Spleen (tissue), 11 donors: ENCODE measurements around the gene LYRM4. TPM values are rescaled to one million over a fixed set of nuclear protein-coding genes. Genes with fewer than 3 reads are reported as not detected.

Experiments used
- DNase-seq: peaks from one replicate; pipeline ENCODE4 v3.0.0-alpha.2; 2020
- H3K27ac ChIP-seq, 8 donors: fragments of 200-600 bp; sonication (generic) in 7 of 8; 1 replicate in 4 of 8; 2 replicates in 4 of 8; pipeline versions ENCODE4 v1.5.0 to v1.8.0; 2016 to 2021; ENCODE audit warnings: inconsistent platforms in 4 of 8, mild to moderate bottlenecking in 4 of 8, moderate library complexity in 1 of 8
- H3K27me3 ChIP-seq, 7 donors: fragments of 200-600 bp; sonication (generic) in 6 of 7; replicated peaks in 1 of 7; 1 replicate in 4 of 7; 2 replicates in 3 of 7; pipeline versions ENCODE4 v1.5.0 to v1.8.0; 2016 to 2021; ENCODE audit warnings: inconsistent platforms in 3 of 7, mild to moderate bottlenecking in 1 of 7
- H3K36me3 ChIP-seq, 6 donors: fragments of 200-600 bp; sonication (generic) in 5 of 6; 1 replicate in 4 of 6; 2 replicates in 2 of 6; pipeline versions ENCODE4 v1.5.0 to v1.8.0; 2016 to 2021; ENCODE audit warnings: inconsistent platforms in 2 of 6
- H3K4me1 ChIP-seq, 6 donors: fragments of 200-600 bp; sonication (generic) in 5 of 6; 1 replicate in 3 of 6; 2 replicates in 3 of 6; pipeline versions ENCODE4 v1.5.0 to v1.8.0; 2016 to 2021; ENCODE audit warnings: inconsistent platforms in 3 of 6
- H3K4me3 ChIP-seq, 8 donors: fragments of 200-600 bp; sonication (generic) in 7 of 8; 1 replicate in 4 of 8; 2 replicates in 4 of 8; pipeline versions ENCODE4 v1.5.0 to v1.8.0; 2016 to 2021; ENCODE audit warnings: inconsistent platforms in 4 of 8, mild to moderate bottlenecking in 4 of 8, moderate library complexity in 2 of 8
- H3K9me3 ChIP-seq, 8 donors: fragments of 200-600 bp; sonication (generic) in 7 of 8; 1 replicate in 4 of 8; 2 replicates in 4 of 8; pipeline versions ENCODE4 v1.5.0 to v1.8.0; 2016 to 2021; ENCODE audit warnings: inconsistent platforms in 4 of 8
- CTCF ChIP-seq, 11 experiments: fragments of 200-600 bp in 7 of 11; fragments of 450-650 bp in 4 of 11; sonication (generic) in 4 of 11; IDR thresholded peaks in 8 of 11; conservative IDR thresholded peaks in 3 of 11; 1 replicate in 7 of 11; 2 replicates in 4 of 11; pipeline versions ENCODE4 v1.4.0 to v1.8.0; 2016 to 2021; ENCODE audit warnings: antibody characterized with exemption in 11 of 11, inconsistent platforms in 4 of 11, mild to moderate bottlenecking in 1 of 11
- POLR2A ChIP-seq, 3 donors: fragments of 450-650 bp; IDR thresholded peaks; one replicate each; pipeline ENCODE4 v1.5.1; 2017; ENCODE audit warnings: antibody characterized with exemption in 3 of 3, mild to moderate bottlenecking in 1 of 3
- POLR2AphosphoS5 ChIP-seq, 3 donors: sonication (generic); formaldehyde crosslinking; IDR thresholded peaks; one replicate each; pipeline ENCODE4 v1.5.1; 2017; ENCODE audit warnings: antibody characterized with exemption in 3 of 3
- WGBS, 5 donors: extraction: QIAGEN DNeasy Blood & Tissue Kit in 3 of 5; methylation state at CpG; one replicate each; pipeline versions ENCODE4 v1.1.5 to v1.1.7; 2013 to 2018; 5-methylcytosine and 5-hydroxymethylcytosine counted together
- intact Hi-C: fragments of 100-400 bp; cut with DNase I; formaldehyde crosslinking; loops from one replicate; pipeline ENCODE4 v1.15.0; 2023; ENCODE audit warnings: low total_unique reads
- polyA plus RNA-seq, 3 donors: library from polyadenylated mRNA; stranded (reverse); fragments of 200-250 nt; gene quantifications; one replicate each; pipeline ENCODE4 v1.2.1, GENCODE V29; 2013
- total RNA-seq, 7 donors: library from RNA; depleted of rRNA in 3 of 7; stranded (reverse); fragments of >200 nt in 3 of 7; fragmentation: NEBNext Ultra II Directional in 4 of 7; extraction: Animal tissue kit (Norgen Biotek cat#: 25700) in 4 of 7; gene quantifications; one replicate each; pipeline versions ENCODE4 v1.1.0 to v1.2.1, GENCODE V29; 2016 to 2021
- donor health status: healthy with polysubstance abuse.
- donor health status: DM: no; HTN: no; CAD: no; lungs with moderate emphysema.
- donor health status: DM: no; HTN: no; CAD: no.
- donor health status: Bipolar disorder and iron deficiency.
- donor health status: healthy.
- donor health status: DM: no; HTN: no; CAD: no.
- donor health status: DM: yes; HTN: yes; CAD: no.

Gene LYRM4
- total and polyA plus RNA-seq, 10 donors: 32.1 to 58.1 (median 38.7) TPM

DNA sequence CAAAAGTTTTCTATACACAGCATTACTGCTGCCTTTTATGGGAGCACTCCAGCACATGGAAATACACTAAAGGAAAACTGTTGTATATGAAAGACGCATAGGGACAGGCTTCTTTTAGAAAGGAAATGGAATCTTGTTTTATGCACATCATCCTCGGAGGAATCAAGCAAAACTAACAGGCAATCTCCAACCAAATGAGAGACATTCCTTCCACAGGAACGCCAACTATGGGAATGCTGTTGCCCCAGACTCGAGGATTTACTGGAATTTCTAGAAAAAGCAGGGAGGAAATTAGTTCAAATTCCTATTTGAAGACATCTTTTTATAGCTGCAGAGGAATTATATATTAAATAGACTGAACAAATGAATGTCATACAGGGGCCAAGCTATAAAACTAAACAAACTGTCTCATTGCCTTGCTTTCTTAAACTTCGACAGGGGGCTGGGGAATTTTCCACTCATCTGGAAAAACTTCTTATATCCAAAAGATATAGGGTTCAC lies 52.2 kb downstream of the LYRM4 start:
- no peak overlapping the region for H3K4me3 ChIP-seq
- H3K4me1 ChIP-seq: peaks cover 8 to 42% (median 25%) of the 10 kb centered on the region in 6 donors
- no peaks in the 10 kb centered on the region for H3K27me3 ChIP-seq
- H3K9me3 ChIP-seq: no peaks in the 10 kb centered on the region
- 66 to 83% (median 77%) methylated on average over 5 of the region's 5 CpGs for WGBS, 5 donors
- peaks cover 0 to 8% (median 0%) of the 10 kb centered on the region in 6 donors for H3K36me3 ChIP-seq
- DNase-seq: no peak
- intact Hi-C loops: no loop called here
- peak overlapping the region in 6 of 8 donors; percentile 37 to 61 (median 46) for H3K27ac ChIP-seq
- TF ChIP-seq POLR2A (IDR thresholded peaks at IDR 0.05) (no peak), POLR2AphosphoS5 (IDR thresholded peaks at IDR 0.05) (no peak), CTCF (IDR thresholded peaks at IDR 0.05 in 8 of 11, conservative IDR thresholded peaks at IDR 0.05 in 3 of 11) (no peak)

DNA sequence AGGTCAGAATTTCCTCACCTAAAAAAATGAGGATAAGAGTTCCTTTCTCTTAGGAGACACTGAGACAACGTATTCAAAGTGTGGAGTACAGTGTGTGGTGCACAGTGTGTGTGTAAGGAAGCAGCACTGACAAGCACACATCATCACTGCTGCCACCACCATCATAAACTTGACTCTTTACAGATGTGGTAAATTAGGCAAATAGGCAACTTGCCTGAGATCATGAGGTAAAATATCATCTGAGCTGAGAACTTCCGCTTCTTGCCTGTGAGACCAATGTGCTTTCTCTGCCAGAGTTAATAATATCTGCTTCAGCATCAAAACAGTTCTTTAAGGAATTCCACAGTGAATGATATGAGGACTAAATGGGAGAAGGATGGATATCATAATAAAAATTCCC lies 52.7 kb downstream of the LYRM4 start:
- no peaks in the 10 kb centered on the region for H3K27me3 ChIP-seq
- WGBS, 5 donors: 66 to 86% (median 80%) methylated on average over 2 of the region's 2 CpGs
- peak overlapping the region in 6 of 8 donors; percentile 37 to 61 (median 46) for H3K27ac ChIP-seq
- no peak overlapping the region for H3K4me3 ChIP-seq
- H3K9me3 ChIP-seq: no peaks in the 10 kb centered on the region
- TF ChIP-seq POLR2A (IDR thresholded peaks at IDR 0.05): no peak
- TF ChIP-seq CTCF (IDR thresholded peaks at IDR 0.05 in 8 of 11, conservative IDR thresholded peaks at IDR 0.05 in 3 of 11): no peak
- peak in 1 of 3 donors; percentile 41 for TF ChIP-seq POLR2AphosphoS5 (IDR thresholded peaks at IDR 0.05)
- DNase-seq: no peak
- intact Hi-C loops: no loop called here
- peaks cover 8 to 42% (median 25%) of the 10 kb centered on the region in 6 donors for H3K4me1 ChIP-seq
- H3K36me3 ChIP-seq: peaks cover 0 to 4% (median 0%) of the 10 kb centered on the region in 6 donors

DNA sequence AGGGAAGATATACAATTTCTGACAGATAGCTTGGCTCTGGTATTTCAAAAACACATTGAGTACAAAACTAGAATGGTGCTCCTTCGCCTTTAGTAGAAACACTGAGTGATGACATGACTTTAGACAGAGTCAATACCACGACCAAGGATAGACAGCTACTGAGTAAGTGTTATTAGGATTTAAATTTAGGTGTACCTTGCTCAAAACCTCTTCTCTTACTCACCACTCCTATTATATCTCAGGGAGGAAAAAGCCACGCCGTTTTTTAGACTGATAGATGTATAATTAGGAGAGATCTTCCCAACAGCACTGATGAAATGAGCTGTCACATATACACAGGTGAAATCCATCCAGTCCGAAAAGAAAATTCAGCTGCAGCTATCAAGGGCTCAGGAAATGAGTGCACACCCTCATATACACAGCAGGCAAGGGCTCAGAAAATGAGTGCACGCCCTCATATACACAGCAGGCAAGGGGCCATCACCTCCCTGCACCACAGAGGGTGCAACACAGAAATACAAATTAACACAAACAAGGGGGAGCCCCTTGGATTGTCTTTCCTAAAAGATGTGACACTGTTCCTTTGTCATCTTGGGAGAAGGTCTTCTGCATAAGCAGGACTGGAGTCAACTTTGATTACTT lies 53.7 kb downstream of the LYRM4 start:
- WGBS, 5 donors: 83 to 95% (median 92%) methylated on average over 6 of the region's 6 CpGs
- peaks cover 8 to 42% (median 25%) of the 10 kb centered on the region in 6 donors for H3K4me1 ChIP-seq

More for the DNA sequence above, 53.7 kb downstream of the LYRM4 start:
- Histone ChIP-seq H3K27me3 (no peaks in the 10 kb centered on the region), H3K9me3 (no peaks in the 10 kb centered on the region), H3K36me3 (peaks cover 0 to 2% (median 0%) of the 10 kb centered on the region in 6 donors), H3K4me3 (no peak overlapping the region), H3K27ac (peak overlapping the region in 6 of 8 donors; percentile 37 to 67 (median 46))
- no peak for DNase-seq
- TF ChIP-seq POLR2AphosphoS5 (IDR thresholded peaks at IDR 0.05) (no peak), CTCF (IDR thresholded peaks at IDR 0.05 in 8 of 11, conservative IDR thresholded peaks at IDR 0.05 in 3 of 11) (no peak), POLR2A (IDR thresholded peaks at IDR 0.05) (no peak)
- intact Hi-C loops: no loop called here
